Activated CD4-positive, alpha-beta T cell treated with anti-CD3 and anti-CD28 coated beads, Interleukin-2, amount 10 ng/mL, durations not matched to agents 7 days and 5 days (primary cell): ENCODE data around the gene TBC1D22A. TPM values are rescaled to one million over a fixed set of nuclear protein-coding genes. Genes with fewer than 3 reads are reported as not detected.
A peak's percentile ranks its signal among the peaks of the same experiment; 100 is the strongest.
"Not testable (repeated sequence)": the region's sequence is repeated elsewhere in the genome, so short reads cannot be mapped to it uniquely, and the experiment has no call there.

Experiments used
- CTCF ChIA-PET: fragments of 350-600 bp; sonication (Branson Sonifier 250); formaldehyde crosslinking; loops from one replicate; lab custom pipeline; 2021; ENCODE audit warnings: antibody characterized with exemption; lab: Charles Lee
- POLR2A ChIA-PET: fragments of 350-600 bp; sonication (Branson Sonifier 250); formaldehyde crosslinking; loops from one replicate; lab custom pipeline; 2021; ENCODE audit warnings: antibody characterized with exemption; lab: Charles Lee
- DNase-seq: peaks from one replicate; pipeline ENCODE4 v3.0.0-alpha.2; 2020
- H3K27ac Mint-ChIP-seq: one replicate; pipeline ENCODE4 v1.8.0; 2021; ENCODE audit warnings: mild to moderate bottlenecking, moderate library complexity, mixed read lengths
- H3K27me3 Mint-ChIP-seq: one replicate; pipeline ENCODE4 v1.8.0; 2021; ENCODE audit warnings: mixed read lengths
- H3K36me3 Mint-ChIP-seq: one replicate; pipeline ENCODE4 v1.8.0; 2021; ENCODE audit warnings: low read depth, mixed read lengths
- H3K4me1 Mint-ChIP-seq: one replicate; pipeline ENCODE4 v1.8.0; 2021; ENCODE audit warnings: mixed read lengths
- H3K4me3 Mint-ChIP-seq: one replicate; pipeline ENCODE4 v1.8.0; 2021; ENCODE audit warnings: mild to moderate bottlenecking, moderate library complexity, mixed read lengths
- H3K9me3 Mint-ChIP-seq: one replicate; pipeline ENCODE4 v1.8.0; 2021; ENCODE audit warnings: mixed read lengths
- total RNA-seq, 2 experiments: library from RNA; stranded (reverse); gene quantifications; one replicate each; pipeline ENCODE4 v1.2.3, GENCODE V29; 2021

Gene TBC1D22A
- total RNA-seq, 2 experiments from 2014 or later = 34.1 to 39.2 TPM

DNA sequence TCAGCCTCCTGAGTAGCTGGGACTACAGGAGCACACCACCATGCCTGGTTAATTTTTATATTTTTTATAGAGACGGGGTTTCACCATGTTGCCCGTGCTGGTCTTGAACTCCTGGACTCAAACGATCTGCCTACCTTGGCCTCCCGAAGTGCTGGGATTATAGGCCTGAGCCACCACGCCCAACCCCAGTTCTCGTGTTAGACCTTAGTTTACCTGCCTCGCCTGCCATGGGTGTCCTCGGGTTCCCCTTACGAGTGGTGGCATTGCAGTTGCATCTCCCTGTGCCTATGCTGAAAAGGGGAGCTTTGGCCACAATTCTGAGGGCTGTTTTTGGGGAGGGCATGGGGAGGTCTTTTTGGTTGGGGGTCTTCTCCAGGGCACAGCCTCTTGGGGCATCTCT lies 18.8 kb downstream of the TBC1D22A start:
- H3K36me3 Mint-ChIP-seq = peaks cover 12% of the 10 kb centered on the region
- no peak for DNase-seq
- no peaks in the 10 kb centered on the region for H3K9me3 Mint-ChIP-seq
- H3K4me3 Mint-ChIP-seq = no peak overlapping the region
- no peak overlapping the region for H3K27ac Mint-ChIP-seq
- H3K27me3 Mint-ChIP-seq = no peaks in the 10 kb centered on the region
- ChIA-PET POLR2A (no interaction called here), CTCF (interaction anchor here (1.3 kb wide), 1 partner anchor 17 kb away, joined by 3 read pairs; no protein-coding TSS in a partner anchor)
- peaks cover 20% of the 10 kb centered on the region for H3K4me1 Mint-ChIP-seq

DNA sequence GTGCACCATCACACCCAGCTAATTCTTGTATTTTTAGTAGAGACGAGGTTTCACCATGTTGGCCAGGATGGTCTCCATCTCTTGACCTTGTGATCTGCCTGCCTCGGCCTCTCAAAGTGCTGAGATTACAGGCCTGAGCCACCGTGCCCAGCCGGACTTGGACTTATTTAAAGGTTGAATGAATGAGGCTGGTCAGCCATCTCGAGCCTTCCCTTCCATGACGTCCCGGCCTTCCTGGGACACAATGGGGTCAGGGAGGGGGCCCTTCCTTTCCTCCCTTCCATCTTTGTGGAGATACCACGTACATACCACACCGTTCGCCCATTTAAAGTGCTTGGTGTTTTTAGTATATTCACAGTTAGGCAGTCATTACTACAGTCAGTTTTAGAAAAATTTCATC lies 19.8 kb downstream of the TBC1D22A start:
- H3K9me3 Mint-ChIP-seq, H3K27ac Mint-ChIP-seq, H3K27me3 Mint-ChIP-seq, DNase-seq, POLR2A ChIA-PET, H3K4me3 Mint-ChIP-seq, CTCF ChIA-PET: not testable (repeated sequence)
- Mint-ChIP-seq H3K36me3 (peaks cover 16% of the 10 kb centered on the region), H3K4me1 (peaks cover 14% of the 10 kb centered on the region)

DNA sequence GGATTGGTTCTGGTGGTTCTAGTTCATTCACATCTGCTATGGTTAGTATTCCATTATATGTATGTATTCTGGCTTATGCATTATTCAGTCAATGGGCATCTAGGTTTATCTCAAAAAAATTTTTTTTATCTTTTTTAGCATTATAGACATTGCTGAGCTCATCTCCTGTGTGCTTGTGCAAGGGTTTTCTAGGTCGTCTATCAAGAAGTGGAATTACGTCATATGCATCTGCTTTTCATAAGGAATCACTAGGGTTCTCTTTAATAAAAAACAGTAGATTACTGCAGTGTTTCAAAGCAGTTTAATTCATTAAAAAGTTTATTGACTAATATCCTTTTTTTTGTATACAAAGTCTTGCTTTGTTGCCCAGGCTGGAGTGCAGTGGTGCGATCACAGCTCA lies 21.3 kb downstream of the TBC1D22A start:
- H3K27me3 Mint-ChIP-seq = no peaks in the 10 kb centered on the region
- CTCF ChIA-PET = no interaction called here
- peaks cover 17% of the 10 kb centered on the region for H3K4me1 Mint-ChIP-seq
- H3K9me3 Mint-ChIP-seq = no peaks in the 10 kb centered on the region
- H3K36me3 Mint-ChIP-seq = peaks cover 14% of the 10 kb centered on the region
- H3K4me3 Mint-ChIP-seq = no peak overlapping the region
- no peak for DNase-seq
- POLR2A ChIA-PET = no interaction called here
- peak overlapping the region; percentile 22 for H3K27ac Mint-ChIP-seq

DNA sequence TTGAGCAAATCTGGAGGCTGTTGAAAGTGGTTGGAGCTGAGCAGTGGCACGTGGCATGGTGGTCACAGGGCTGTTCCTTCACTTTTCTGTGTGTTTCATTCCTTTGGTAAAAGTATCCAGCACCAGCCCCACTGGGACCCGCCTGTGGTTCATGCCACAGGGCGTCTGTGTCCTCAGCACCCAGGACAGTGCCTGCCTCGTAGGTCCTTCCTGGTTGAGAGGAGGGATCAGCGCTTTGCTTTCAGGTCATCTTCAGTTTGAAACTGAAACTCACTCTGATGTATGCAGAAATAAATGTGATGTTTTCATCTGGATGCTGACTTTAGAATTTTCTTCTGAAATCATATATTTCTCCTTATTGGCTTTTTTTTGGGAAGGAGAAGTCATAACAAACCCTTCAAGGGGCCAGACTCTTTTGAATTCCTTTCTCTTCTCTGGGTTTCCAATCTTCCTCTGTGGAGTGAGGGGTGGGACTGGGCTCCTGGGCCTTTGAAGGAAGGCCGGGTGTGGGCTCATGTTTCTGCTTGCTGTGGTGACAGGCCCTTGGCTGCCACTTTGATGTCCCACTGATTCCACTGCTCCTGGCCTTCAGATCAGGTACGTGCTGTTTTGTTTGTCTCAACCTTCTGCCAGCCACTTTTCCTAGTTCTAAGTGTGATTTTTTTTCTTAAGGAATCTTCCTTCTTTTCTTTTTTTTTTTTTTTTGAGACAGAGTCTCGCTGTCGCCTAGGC lies 26.2 kb downstream of the TBC1D22A start:
- H3K4me1 Mint-ChIP-seq = peaks cover 58% of the 10 kb centered on the region
- H3K27me3 Mint-ChIP-seq = no peaks in the 10 kb centered on the region
- peaks cover 37% of the 10 kb centered on the region for H3K36me3 Mint-ChIP-seq
- POLR2A ChIA-PET = no interaction called here
- peak overlapping the region; percentile 33 for H3K4me3 Mint-ChIP-seq
- peak overlapping the region; percentile 91 for H3K27ac Mint-ChIP-seq
- CTCF ChIA-PET = interaction anchor here (1.3 to 1.5 kb wide), 2 partner anchors 15 to 30 kb away, joined by 5 read pairs; no protein-coding TSS in a partner anchor
- peak; percentile 42 for DNase-seq
- H3K9me3 Mint-ChIP-seq = no peaks in the 10 kb centered on the region

DNA sequence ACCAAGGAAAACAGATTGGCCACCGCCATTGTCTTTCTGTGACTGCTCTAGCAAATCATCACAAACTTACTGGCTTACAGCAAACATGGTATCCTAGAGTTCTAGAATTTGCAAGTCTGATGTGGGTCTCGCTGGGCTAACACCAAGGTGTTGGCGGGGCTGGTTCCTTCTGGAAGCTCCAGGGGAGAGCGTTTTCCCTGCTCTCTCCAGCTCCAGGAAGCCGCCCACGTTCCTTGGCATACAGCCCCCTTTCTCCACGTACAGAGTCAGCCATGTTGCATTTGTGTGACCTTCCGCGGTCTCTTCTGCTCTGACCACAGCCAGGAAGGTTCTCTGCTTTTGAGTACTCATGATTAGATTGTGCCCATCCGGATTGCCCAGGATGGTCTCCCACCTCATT lies 27.5 kb downstream of the TBC1D22A start:
- CTCF ChIA-PET = no interaction called here

DNA sequence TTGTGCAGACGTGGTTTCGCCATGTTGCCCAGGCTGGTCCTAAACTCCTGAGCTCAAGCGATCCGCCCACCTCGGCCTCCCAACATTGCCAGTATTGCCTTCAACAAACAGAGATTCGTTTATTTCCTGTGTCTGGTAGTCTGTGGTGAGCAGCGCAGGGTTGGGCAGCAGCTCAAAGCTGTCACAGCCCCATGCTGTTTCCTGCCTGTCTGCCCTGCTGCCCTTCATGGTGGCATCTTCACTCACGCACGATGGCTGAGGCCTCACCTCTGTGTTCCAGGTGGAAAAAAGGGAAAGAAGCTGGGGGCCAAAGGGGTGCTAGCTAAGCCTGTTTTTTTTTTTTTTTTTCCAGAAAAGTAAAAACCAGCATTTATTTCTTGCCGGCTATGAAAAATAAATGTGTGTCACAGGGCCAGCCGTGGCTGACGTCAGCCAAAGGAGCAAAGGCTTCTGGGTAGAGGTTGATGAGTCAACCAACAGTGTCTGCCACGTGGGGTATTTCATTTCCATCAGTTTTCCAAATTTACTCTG lies 28.8 kb downstream of the TBC1D22A start:
- H3K9me3 Mint-ChIP-seq = no peaks in the 10 kb centered on the region
- H3K27me3 Mint-ChIP-seq = no peaks in the 10 kb centered on the region
- H3K27ac Mint-ChIP-seq = peak overlapping the region; percentile 100
- H3K36me3 Mint-ChIP-seq = peaks cover 49% of the 10 kb centered on the region
- H3K4me1 Mint-ChIP-seq = peaks cover 58% of the 10 kb centered on the region
- DNase-seq = peak; percentile 83
- ChIA-PET POLR2A (interaction anchor here (0.6 kb wide), 2 partner anchors 42 to 199 kb away, joined by 3 to 4 read pairs; no protein-coding TSS in a partner anchor), CTCF (interaction anchor here (0.7 to 5.3 kb wide), 5 partner anchors 12 to 33 kb away, joined by 3 to 35 read pairs (median 4); partner anchors contain the start of gene TBC1D22A)
- H3K4me3 Mint-ChIP-seq = peak overlapping the region; percentile 74

More for the DNA sequence above, 27.5 kb downstream of the TBC1D22A start:
- Mint-ChIP-seq H3K9me3 (no peaks in the 10 kb centered on the region), H3K4me3 (peak overlapping the region; percentile 74), H3K27me3 (no peaks in the 10 kb centered on the region), H3K27ac (peak overlapping the region; percentile 100), H3K36me3 (peaks cover 47% of the 10 kb centered on the region), H3K4me1 (peaks cover 58% of the 10 kb centered on the region)
- no peak for DNase-seq
- POLR2A ChIA-PET = no interaction called here

DNA sequence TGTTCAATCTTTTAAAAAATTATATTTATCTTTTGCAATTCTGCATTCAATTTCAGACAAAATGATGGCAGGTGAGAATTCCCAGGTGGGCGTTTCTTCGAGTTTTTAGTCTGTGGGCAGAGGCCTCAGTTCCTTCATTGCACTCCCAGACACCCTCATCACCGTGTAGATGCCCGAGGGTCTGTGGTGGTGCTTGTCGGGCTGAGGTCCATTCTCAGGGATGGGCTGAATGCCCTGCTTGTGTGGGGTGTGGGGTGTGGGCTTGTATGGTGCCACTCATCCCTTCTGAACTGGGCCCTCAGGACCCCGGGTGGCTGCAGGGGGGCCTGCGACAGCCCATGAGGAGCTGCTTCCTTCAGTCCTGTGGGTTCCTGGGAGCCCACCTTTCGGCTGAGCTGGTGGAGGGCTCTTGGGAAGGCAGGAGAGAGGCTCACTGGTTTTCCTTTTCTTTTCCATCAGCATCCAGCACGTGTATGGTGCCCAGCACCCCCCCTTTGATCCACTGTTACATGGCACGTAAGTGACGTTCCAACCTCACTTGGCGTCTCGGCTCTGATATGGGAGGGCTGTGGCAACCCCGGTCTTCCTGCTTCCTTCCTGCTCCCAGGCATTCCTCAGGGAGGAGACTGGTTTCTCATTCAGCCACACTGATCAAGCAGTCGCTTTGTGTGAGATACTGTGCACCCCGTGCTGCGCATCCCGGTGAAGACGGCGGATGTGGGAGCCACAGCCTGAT lies 29.8 kb downstream of the TBC1D22A start:
- Mint-ChIP-seq H3K27me3 (no peaks in the 10 kb centered on the region), H3K4me3 (no peak overlapping the region), H3K4me1 (peaks cover 54% of the 10 kb centered on the region), H3K27ac (peak overlapping the region; percentile 100), H3K9me3 (no peaks in the 10 kb centered on the region), H3K36me3 (peaks cover 45% of the 10 kb centered on the region)
- CTCF ChIA-PET = interaction anchor here (1.3 to 5.3 kb wide), 3 partner anchors 11 to 33 kb away, joined by 5 to 35 read pairs (median 5); no protein-coding TSS in a partner anchor
- POLR2A ChIA-PET = no interaction called here
- no peak for DNase-seq

DNA sequence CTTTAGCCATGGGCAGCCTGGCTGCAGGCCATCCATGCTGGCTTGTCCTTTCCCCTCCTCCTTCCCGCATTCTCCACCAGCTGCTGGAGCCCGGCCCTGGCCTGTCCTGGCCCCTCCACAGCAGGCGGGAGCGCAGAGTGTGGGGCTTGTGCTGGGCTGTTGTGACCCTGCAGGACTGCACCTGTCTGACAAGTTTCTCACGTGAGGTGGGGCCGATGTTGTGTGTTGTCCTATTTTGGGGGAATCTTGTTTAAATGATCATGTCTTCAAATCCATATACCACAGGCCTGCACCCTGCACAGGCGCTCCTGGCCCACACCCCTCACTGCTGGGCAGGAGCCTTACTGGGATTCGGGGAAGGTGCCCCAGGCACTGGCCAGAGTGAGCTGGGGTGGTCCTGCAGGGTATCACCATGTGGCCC lies 30.4 kb downstream of the TBC1D22A start:
- Mint-ChIP-seq H3K4me1 (peaks cover 49% of the 10 kb centered on the region), H3K27ac (peak overlapping the region; percentile 100), H3K9me3 (no peaks in the 10 kb centered on the region), H3K36me3 (peaks cover 43% of the 10 kb centered on the region), H3K4me3 (no peak overlapping the region), H3K27me3 (no peaks in the 10 kb centered on the region)
- no peak for DNase-seq
- ChIA-PET CTCF (interaction anchor here (2.6 to 5.3 kb wide), 2 partner anchors 10 to 18 kb away, joined by 5 to 35 read pairs; no protein-coding TSS in a partner anchor), POLR2A (no interaction called here)

DNA sequence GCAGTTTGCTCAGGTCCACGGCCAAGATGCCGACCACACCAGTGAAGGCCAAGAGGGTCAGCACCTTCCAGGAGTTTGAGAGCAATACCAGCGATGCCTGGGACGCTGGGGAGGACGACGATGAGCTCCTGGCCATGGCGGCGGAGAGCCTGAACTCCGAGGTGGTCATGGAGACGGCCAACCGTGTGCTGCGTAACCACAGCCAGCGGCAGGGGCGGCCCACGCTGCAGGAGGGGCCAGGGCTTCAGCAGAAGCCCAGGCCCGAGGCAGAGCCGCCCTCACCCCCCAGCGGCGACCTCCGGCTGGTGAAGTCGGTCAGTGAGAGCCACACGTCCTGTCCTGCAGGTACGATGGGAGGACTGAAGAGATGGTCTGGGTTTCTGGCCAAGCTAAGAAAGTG lies 31.0 kb downstream of the TBC1D22A start:
- peaks cover 47% of the 10 kb centered on the region for H3K36me3 Mint-ChIP-seq
- no peak for DNase-seq
- H3K9me3 Mint-ChIP-seq = no peaks in the 10 kb centered on the region
- peaks cover 45% of the 10 kb centered on the region for H3K4me1 Mint-ChIP-seq
- no peak overlapping the region for H3K4me3 Mint-ChIP-seq
- CTCF ChIA-PET = interaction anchor here (0.8 to 5.3 kb wide), 6 partner anchors 10 to 230 kb away, joined by 3 to 35 read pairs (median 5); partner anchors contain the start of gene TBC1D22A
- no peaks in the 10 kb centered on the region for H3K27me3 Mint-ChIP-seq
- POLR2A ChIA-PET = no interaction called here
- no peak overlapping the region for H3K27ac Mint-ChIP-seq

DNA sequence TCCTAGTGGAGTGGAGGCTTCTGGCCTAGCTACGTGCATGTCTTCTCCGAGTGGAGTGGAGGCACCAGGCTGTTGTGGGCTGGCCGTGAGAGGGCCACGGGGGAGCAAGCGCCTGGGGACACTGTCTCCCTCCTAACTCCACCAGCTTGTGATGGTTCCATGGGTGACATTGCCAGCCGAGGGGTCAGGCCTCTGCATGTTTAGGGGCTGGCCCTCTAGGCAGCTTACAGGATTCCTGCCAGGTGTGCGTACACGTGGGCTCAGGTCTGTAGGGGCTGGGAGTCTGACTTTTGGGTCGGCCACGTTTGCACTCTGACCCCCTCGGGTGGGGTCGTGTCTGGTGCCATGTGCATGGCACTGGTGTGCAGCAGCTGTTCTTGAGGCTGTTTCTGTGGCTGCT lies 31.6 kb downstream of the TBC1D22A start:
- H3K9me3 Mint-ChIP-seq = no peaks in the 10 kb centered on the region
- peaks cover 44% of the 10 kb centered on the region for H3K4me1 Mint-ChIP-seq
- DNase-seq = no peak
- peaks cover 47% of the 10 kb centered on the region for H3K36me3 Mint-ChIP-seq
- no peak overlapping the region for H3K27ac Mint-ChIP-seq
- H3K27me3 Mint-ChIP-seq = no peaks in the 10 kb centered on the region
- ChIA-PET POLR2A (no interaction called here), CTCF (interaction anchor here (0.8 to 5.3 kb wide), 6 partner anchors 9 to 231 kb away, joined by 3 to 35 read pairs (median 5); partner anchors contain the start of gene TBC1D22A)
- no peak overlapping the region for H3K4me3 Mint-ChIP-seq

DNA sequence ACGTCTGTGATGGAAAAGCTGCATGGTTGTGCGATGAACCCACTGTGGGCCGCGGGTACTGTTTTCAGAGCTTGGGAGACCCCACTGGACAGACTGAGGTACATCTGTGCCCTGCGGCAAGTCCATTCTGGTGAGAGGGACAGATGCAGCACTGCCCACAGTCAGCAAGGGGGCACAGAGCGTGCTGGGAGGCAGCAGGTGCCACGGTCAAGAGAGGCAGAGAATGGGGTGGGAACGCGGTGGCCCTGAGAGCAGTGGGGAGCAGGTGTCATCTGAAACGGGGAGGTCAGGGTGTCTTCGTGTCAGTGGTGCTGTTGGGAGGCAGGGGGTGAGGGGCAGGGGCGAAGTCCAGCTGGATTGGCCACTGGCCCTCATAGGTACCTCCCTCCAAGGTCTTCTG lies 32.0 kb downstream of the TBC1D22A start:
- Mint-ChIP-seq H3K36me3 (peaks cover 49% of the 10 kb centered on the region), H3K27ac (no peak overlapping the region), H3K4me3 (no peak overlapping the region), H3K27me3 (no peaks in the 10 kb centered on the region), H3K4me1 (peaks cover 43% of the 10 kb centered on the region), H3K9me3 (no peaks in the 10 kb centered on the region)
- ChIA-PET CTCF (interaction anchor here (0.6 to 5.3 kb wide), 6 partner anchors 9 to 1016 kb away, joined by 3 to 35 read pairs (median 5); partner anchors contain the start of gene TBC1D22A), POLR2A (no interaction called here)
- DNase-seq = no peak

DNA sequence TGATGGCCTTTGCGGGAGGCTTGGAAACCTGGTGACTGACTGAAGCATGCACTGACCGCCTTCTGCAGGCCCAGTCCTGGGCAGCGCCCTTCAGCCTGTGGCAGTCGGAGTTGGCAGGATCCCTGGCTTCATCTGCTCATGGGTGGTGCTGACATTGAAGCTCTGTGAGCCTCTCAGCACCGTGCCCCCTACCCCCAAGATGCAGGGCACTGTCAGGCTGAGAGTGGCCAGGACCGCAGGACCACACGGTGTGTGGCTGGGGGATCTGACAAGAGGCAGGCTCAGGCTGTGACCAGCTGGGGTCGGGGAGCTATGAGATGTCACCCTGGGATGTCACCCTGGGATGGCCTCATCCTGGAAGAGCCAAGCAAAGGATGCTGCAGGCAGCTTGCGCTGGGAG lies 32.7 kb downstream of the TBC1D22A start:
- Mint-ChIP-seq H3K36me3 (peaks cover 54% of the 10 kb centered on the region), H3K4me3 (no peak overlapping the region), H3K9me3 (no peaks in the 10 kb centered on the region), H3K27ac (peak overlapping the region; percentile 57), H3K4me1 (peaks cover 37% of the 10 kb centered on the region), H3K27me3 (no peaks in the 10 kb centered on the region)
- ChIA-PET POLR2A (no interaction called here), CTCF (interaction anchor here (0.6 to 5.3 kb wide), 4 partner anchors 8 to 1017 kb away, joined by 3 to 35 read pairs (median 6); partner anchors contain the start of gene TBC1D22A)
- DNase-seq = no peak
